Medulla oblongata (tissue), 1 donor: ENCODE measurements around the gene ARHGEF3.
A peak's percentile ranks its signal among the peaks of the same experiment; 100 is the strongest.

ENCODE experiments used
- DNase-seq: peaks from one replicate; pipeline ENCODE4 v3.0.0-alpha.2; 2015; ENCODE audit errors: extremely low spot score

ARHGEF3 gene

DNA sequence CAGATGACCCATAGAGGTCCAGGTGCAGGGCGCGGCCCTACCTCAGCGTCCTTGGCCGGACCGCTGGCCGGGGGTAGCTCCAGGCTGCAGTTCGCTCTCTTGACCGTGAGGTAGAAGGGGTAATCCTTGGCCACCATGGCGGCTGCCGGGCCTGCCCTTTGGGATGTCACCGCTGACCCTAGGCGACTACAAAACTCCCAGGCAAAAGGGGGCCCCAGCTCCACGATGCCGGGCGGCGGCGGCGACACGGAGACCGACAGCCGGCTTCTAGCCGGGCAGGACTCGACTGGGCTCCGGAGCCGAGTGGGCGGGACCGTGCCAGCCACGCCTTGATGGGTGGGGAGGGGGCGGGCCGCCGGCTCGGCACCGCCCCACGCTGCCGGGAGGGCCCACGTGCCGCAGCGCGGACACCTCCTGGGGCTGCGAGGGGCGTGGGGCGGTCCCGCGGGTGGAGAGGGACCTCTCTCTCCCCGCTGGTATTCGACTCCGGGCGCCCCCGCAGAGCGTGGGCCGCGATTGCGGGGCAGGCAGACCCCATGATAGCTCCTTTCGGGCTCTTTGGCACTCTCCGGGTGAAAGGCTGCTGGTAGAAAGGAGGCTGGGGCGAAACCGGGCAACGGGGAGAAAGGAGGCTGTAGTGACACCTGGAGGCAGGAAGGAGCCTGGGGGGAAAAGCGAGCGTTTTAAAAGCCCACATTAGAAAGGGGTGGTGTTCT lies at the start of gene ARHGEF3:
Gene ARHGEF3 (minus strand): TSS at position 288 of the 716 bp plus-strand sequence. CDS start 151 bp downstream, at position 137.
- DNase-seq, result peak; percentile 93

GRCh38 chr3:56849698-56850097 lies 47.9 kb upstream of the ARHGEF3 start:
- no peak for DNase-seq

DNA sequence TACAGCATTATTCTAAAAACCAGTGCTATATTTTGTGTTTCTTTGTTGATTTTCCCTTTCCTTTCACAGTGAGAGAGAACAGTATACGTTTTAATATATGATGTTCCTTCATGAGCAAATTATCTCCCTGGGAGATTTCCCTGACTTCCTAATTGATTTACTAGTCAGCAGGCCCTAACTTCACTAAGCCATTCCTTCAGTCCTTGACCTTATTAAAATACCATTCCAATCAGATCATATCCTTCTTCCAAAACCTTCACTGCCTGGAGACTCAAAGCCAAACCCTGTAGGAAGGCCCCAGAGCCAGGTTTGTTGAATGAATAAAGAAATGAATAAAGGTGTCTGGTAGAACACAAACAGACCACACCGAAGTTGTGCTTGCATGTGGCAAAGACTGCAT lies 43.8 kb upstream of the ARHGEF3 start:
- no peak for DNase-seq

DNA sequence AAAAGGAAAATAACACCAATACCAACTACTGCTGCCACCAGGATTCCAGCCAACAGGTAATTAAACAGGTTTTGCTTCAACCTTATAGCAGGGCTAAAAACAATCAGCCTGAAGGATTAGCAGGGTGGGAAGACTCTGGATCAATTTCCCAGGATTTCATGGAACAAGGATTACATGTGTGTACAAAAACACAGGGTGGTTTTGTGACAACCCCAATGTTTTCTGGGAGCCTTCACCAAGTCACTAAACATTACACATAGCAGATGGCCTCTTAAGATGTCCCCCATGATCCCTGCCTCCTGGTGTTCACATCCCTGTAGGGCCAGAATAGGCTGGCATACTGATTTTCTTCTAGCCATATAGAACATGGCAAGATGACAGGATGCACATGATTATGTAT lies 42.8 kb upstream of the ARHGEF3 start:
- no peak for DNase-seq

DNA sequence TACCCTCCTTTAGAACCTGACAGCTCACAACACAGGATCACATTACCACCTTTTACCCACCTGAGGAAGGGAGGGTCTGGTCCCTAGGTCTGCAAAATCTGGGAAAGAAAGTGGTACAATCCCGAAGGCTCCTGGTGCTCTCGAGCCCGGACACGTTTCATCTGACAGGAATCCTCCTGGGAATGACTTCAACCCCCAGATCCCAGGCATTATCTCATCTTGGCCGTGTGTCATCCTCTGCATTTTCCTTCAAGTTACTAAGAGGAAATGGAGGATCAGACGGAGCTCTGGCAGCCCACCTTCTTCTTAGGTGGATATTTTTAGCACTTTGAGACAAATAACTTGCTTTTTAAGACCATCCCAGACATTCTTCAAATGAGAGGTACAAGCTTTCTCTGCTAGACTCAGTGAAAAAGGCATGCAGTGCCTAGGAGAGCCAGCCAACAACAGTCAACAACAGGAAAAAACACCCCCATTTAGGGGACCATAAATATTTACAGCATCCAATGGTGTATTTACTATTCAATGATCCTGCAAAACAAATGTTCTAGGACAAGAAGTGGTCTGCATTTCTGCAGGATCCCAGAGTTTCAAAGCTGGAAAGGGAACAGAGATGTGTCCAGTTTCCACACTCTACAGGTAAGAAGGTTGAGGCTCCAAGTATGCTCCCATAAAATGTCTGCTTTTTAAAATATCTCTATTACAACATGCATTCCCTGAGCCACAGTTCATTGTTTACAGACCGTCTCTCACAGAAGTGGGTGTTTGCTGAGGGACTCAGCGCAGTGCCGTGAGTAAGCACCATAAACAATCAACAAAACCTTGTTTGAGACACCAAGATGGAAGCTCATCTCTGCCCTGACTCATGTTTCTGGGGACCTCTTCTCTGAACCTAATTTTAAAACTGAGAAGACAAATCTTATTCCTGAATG lies 38.3 kb upstream of the ARHGEF3 start:
- no peak for DNase-seq

GRCh38 chr3:56838448-56838847 lies 36.7 kb upstream of the ARHGEF3 start:
- DNase-seq, result no peak

- no peak for DNase-seq
These were observed 35.6 kb upstream of the ARHGEF3 start for GRCh38 chr3:56837196-56837955.

- no peak for DNase-seq
These were observed 34.8 kb upstream of the ARHGEF3 start for GRCh38 chr3:56836276-56837163.

DNA sequence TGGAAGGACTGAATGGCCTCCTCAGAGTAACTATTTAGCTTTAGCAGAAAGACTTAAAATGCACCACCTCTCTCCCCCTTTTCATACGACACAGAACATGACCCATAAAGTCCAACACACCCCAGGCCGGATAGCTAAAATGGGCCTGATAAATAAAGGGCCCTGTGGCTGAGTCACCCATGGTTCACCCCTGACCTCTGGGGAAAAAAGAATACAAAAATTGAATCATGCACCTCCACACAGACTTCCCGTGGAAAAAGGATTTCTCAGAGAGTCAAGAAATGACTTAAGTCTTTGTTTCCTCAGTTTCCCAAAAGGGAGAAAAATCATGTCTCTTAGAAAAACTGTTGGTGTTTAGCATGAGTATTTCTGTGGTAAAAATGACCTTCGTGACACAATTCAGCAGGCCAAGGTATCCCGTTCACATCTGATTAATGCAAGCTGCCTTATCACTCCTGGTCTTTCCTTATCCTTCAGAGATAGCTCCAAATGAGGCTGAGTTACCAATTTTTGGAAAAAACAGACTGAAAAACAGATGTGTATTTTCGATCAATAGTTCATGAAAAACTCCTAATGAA lies 34.0 kb upstream of the ARHGEF3 start:
- DNase-seq, result no peak

- DNase-seq, result no peak
These were observed 31.8 kb upstream of the ARHGEF3 start for GRCh38 chr3:56833536-56833935.

DNA sequence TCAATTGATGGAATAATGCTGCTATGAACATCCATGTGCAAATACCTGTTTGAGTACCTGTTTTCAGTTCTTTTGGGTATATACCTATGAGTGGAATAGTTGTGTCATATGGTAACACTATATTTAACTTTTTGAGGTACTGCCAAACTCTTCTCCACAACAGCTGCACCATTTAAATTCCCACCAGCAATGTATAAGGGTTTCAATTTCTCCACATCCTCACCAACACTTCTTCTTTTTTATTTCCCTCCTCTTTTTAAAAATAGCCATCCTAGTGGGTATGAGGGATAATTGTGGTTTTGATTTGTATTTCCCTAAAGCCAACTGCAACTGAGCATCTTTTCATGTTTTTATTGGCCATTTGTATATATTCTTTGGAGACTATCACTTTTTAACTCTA lies 31.3 kb upstream of the ARHGEF3 start:
- no peak for DNase-seq

GRCh38 chr3:56831572-56831971 lies 29.8 kb upstream of the ARHGEF3 start:
- no peak for DNase-seq

DNA sequence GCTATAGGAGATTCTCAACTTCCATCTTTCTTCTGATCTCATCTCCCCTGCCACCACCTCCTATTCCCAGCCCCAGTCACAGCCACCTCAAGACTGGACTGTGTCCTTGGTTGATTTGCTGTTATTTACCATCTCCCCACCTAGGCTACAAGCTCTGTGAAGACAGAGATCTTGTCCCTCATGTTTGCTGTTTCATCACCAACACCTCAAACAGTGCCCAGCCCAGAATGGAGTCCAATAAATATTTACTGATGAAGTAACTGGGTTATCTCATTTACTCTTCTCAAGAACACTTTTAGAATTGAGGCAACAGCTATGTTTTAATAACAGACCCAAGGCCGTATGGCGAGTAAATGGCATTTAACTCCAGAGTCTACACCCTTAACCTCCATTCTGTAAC lies 29.1 kb upstream of the ARHGEF3 start:
- no peak for DNase-seq

DNA sequence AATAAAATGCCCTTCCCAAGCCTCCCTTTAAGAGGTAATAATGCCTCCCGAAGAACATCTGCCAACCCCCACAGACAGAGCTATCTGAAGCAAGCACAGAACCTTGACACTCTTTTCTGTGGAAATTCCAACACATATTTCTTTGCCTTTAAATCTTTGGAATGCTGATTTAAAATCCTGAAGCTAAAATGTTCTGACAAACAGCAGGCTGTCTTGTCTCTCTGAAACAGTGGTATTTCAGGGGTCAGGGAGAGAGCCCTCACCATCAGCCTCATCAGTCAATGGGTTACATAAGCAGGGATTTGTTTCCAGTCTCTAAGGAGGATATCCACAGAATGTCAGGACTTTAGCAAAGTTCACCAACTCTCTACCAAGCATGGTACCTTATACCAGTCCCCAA lies 27.8 kb upstream of the ARHGEF3 start:
- no peak for DNase-seq

- DNase-seq, result no peak
These were observed 25.3 kb upstream of the ARHGEF3 start for GRCh38 chr3:56826831-56827722.

- DNase-seq, result peak; percentile 37
These were observed 24.1 kb upstream of the ARHGEF3 start for GRCh38 chr3:56825567-56826438.

DNA sequence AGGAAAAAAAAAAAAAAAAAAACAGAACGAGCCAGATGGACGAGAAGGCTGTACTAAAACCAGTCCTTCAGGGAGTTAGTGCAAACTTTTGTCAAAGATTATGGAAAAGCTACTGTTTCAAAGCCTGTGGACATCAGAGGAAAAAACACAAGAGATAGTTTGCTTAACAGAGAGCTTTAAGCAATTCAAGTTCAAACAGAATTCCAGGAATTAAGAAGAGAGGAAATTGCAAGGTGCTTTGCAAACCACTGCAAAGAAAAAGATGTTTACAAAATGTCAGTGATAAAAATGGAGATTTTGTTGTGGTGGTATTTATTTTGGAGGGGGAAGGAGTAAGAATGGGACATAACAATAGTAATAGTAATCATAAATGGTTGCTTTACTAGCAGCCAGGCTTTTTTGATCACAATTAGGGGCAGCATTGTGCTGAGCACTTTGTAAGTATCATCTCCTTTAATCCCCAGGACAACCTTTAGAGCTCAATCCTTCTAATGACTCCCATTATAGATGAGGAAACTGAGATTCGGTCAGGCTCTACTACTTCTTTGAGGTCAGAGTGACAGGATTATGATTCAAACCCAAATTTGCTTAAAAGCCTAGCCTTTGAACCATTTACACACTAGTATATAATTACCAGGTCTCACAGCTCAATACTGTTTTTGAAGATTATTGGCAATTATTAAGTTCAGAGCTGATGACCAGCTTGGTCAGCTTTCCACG lies 22.4 kb upstream of the ARHGEF3 start:
- DNase-seq, result no peak

- DNase-seq, result no peak
These were observed 21.7 kb upstream of the ARHGEF3 start for GRCh38 chr3:56823421-56823926.
